SW480 (cell line): ENCODE measurements around the gene GATAD2A.
"Not testable (repeated sequence)": the region's sequence is repeated elsewhere in the genome, so short reads cannot be mapped to it uniquely, and the experiment has no call there.

Source experiments
- DNase-seq: peaks from one replicate; pipeline ENCODE4 v3.0.0-alpha.2; 2016; ENCODE audit warnings: low spot score

The GATAD2A gene

GRCh38 chr19:19468424-19469050, 63.1 kb downstream of the GATAD2A start:
- peak; percentile 45 for DNase-seq

GRCh38 chr19:19470579-19470978, 65.1 kb downstream of the GATAD2A start:
- DNase-seq, result no peak

DNA sequence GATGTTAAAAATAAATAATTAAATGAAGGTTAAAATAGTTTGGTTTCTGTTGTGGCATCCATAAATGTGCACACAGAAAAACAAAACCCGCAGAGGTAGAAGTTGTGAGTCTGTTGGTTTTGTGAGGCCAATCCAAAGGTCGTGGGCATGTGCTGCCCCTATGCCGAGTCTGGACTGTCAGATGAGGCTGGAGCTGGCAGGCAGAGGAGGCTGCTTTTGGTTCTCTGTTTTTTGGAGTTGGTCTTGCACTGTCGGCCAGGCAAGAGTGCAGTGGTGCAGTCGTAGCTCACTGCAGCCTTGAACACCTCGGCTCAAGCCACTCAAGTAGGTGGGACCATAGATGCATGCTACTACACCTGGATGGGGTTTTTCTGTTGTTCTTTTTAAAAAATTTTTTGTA, 66.2 kb downstream of the GATAD2A start:
- no peak for DNase-seq

- DNase-seq, result not testable (repeated sequence)
Measured at GRCh38 chr19:19472106-19472505, 66.6 kb downstream of the GATAD2A start.

DNA sequence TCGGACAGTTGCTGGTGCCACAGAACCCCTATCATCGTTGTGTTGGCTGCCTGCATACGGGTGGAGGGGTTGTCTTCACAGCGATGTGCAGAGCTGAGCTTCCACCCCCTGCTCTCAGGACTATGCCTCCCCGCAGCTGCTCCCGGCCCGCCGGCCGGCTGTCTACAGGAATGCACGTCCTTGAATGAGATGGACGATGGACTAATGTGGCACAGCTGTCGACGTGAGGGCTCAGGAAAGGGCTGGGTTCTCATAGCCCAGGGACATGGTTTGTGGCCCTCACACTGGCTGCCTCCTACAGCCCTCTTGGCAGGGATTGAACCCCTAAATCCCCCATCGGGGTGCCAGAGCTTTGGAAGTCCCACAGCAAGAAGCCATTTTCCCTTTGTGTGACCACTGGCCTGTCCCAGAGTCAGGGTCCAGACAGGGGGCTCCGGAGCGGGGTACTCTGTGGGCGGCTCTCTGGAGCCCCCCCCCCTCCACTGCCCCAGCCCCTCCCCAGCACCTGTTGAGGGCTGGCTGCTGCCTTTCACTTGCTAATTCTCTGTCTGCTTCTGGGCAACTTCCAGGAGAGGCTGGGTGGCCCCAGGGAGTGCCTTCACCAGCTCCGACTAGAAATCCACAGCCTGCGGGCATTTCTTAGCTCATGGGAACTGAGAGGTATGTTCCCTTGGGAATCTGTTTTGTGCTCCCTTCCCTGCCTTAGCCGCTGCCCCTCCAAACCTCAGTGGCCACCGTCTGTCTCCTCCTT, 69.7 kb downstream of the GATAD2A start:
- DNase-seq, result no peak

DNA sequence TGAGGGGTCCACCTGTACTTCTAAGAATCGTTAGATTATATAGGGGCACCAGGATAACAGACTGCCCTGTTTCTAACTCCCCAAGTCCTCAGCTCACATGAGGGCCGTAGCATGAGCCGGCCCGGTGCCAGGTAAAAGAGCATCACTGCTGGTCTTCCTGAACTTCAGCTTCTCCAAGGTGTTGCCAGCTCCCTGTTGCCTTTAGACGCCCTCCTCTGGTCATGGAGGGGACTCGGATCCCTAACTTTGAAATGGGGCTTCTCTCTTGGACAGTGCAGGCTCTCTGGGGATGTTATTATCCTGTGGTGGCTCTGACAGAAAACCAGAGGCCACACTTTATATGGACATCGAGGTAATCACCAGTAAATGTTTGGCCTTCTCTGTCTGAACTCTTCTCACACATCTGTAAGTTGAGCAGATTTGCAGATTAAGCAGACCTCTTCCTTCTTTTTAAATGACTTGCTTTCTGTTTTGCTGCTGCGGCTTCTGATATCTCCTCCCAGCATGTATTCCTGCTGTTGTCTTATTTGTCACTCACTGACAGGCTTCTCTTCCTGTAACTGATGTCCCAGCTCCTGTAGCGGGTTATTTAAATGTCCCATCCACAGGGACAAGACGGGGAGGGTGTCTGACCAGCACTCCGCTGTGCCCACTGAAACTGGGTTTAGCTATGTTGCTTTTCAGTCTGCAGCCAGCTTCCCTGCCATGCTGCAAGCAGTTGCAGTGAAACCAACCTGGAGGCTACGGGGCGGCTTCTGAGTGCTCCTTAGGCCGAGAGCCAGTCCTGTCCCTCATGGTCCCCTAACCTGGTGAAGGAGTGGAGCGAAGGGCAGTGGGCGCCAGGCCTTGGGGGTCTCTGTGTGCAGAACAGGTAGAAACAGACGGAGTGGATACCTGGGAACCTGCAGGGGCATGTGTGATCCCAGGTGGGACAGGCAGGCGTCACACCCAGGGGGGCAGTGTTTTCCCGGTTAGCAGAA, 70.7 kb downstream of the GATAD2A start:
- DNase-seq, result peak; percentile 25

- no peak for DNase-seq
Measured at GRCh38 chr19:19477705-19478383, 72.4 kb downstream of the GATAD2A start.

DNA sequence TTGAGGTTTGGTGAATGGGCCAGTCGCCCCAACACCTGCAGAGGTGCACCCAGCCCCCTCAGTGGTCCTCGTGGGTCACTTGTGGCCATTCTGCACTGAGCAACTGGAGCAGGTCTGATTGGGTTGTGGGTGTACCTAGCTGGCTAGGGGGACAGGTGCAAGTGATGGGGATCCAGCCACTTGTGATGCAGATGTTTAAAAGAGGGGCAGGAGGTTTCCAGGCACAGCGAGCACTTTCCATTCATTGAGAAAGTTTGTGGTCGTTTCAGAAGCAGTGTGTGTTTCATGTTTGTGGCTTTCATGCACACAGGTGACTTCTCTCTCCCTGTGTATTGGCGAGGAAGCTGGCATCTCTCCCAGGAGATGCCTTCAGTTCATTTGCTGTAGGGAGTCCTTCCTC, 75.2 kb downstream of the GATAD2A start:
- DNase-seq, result no peak

DNA sequence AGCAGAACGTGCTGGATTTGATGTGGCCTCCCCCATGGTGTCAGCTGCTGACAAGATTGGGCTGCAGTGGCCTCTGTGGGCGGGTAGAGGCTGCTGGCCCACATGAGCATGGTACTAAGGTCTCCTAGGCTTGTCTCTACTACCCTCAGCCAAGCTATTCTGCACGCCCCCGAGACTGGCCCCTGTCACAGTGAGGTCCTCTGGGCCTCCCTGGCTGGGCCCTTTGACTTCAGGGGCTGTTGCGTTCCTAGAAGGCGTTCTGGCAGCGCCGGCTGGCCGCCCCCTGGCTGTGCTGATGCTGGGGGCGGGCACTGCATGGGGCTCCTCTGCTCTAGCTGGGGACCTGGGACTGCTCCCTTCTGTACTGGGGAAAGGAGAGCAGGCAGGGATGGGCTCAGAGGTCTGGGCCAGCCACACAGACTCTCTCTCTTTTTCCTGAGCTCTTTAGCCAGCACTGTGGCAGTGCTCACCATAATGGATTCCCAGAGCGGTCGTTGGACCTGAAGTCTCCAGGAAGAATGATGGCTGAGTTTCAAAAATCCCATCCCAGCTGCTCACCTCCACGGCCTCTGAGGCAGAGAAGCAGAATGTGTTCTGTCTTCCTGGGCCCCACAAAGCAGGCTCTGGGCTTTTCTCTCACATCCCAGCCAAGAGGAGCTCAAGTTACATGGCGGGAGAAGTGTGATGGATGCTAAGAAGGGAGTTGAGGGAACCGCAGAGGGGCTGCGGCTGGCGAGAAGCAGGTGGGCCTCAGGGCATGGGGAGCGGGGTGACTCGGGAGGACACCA, 77.5 kb downstream of the GATAD2A start:
- DNase-seq, result no peak

GRCh38 chr19:19485161-19485997, 79.9 kb downstream of the GATAD2A start:
- no peak for DNase-seq

- DNase-seq, result no peak
Measured at GRCh38 chr19:19485998-19486290, 80.5 kb downstream of the GATAD2A start.

DNA sequence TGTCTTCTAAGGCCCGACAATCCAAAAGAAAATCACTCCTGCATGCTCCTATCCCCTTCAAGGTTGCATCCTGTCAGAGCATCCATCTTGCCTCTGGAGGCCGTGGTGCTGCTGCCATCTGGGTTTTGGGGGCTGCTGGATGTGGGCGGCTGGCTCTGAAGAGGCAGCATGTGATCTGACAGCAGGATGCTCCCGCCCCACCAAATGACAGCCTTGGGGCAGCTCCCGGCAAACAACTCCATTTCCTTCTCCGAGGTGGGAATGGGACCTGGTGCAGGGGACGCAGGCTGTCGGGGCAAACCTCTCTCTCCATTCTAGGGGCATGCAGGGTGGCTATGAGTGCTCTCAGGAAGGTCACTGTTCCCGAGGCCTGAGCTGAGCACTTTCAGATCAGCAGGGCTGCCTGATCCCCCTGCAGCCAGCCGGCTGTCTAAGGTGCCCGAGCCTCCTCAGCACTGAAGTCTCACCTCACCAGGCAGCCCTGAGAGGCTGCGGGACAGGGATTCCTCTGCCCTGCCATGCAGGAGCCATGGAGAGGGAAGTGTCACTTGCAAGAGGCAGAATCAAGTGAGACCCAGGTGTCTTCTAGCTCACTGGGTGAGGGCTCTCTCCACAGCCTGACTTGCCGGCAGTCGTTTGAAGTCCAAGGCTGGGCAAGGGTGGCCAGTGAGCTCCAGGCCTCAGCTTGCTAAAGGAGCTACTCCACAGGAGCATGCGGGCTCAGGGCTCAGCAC, 81.0 kb downstream of the GATAD2A start:
- no peak for DNase-seq

- DNase-seq, result no peak
Measured at GRCh38 chr19:19487077-19487949, 81.8 kb downstream of the GATAD2A start.

DNA sequence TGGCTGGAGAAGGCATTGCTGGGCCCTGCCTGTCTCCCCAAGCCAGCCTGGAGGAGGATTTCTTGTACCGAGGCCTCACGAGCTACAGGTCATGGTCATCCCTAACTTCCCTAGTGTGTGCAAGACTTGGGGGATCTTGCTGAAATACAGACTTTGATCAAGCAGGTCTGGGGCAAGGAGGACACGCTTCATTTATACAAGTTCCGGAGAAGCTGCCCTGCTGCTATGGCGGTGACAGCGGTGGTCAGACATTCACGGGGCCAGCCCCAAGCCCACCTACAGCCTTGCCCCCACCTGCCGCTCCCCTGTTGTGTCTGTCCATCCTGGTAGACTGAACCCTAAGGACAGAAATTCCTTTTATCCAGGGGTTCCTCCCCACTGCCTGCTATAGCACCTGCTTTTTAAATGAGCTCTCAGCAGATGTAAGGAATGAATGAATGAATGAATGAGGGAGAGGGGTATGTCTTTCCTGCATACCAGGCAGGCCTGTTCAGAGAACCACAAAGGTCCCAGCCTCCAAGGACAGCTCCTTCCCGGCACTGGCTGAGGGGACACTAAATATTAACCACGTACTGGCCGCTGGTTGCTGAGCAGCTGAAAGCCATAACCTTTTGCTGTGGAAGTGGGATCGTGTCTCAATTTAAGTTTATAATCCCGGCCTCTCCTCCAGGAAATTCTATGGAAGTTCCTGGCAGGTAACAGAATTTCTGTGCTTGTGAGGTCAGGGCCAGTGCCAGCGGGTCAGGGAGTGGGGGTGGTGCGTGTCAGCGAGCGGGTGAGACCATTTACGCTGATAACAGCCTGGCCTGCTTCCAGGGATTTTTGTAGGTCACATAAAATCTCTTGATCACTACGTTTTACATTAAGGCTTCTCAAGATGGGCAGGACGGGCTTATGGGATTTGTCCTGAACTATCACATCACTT, 82.7 kb downstream of the GATAD2A start:
- DNase-seq, result no peak

GRCh38 chr19:19488875-19489690, 83.6 kb downstream of the GATAD2A start:
- peak; percentile 67 for DNase-seq

GRCh38 chr19:19489804-19490204, 84.3 kb downstream of the GATAD2A start:
- no peak for DNase-seq
